T-helper 17 cell (primary cell): ENCODE results near the gene TSPAN3. TPM values are rescaled to one million over a fixed set of nuclear protein-coding genes. Genes with fewer than 3 reads are reported as not detected.

ENCODE experiments used
- ATAC-seq: fragments of 150-1000 bp; cut with Tn5 transposase; 2 replicates; pipeline ENCODE4 v1.10.0; 2021; ENCODE audit warnings: mild to moderate bottlenecking, moderate library complexity
- DNase-seq, 3 donors: peaks; one replicate each; pipeline versions ENCODE4 v3.0.0 to v3.0.0-alpha.2; 2020 to 2021
- H3K9me3 ChIP-seq: one replicate; pipeline ENCODE4 v1.7.0; 2013; ENCODE audit warnings: low read length, mild to moderate bottlenecking; ENCODE audit not compliant: control insufficient read depth, poor library complexity, severe bottlenecking
- H3K27ac Mint-ChIP-seq: one replicate; pipeline ENCODE4 v1.8.0; 2022; ENCODE audit warnings: mild to moderate bottlenecking, moderate library complexity, mixed read lengths
- H3K27me3 Mint-ChIP-seq: one replicate; pipeline ENCODE4 v1.8.0; 2022; ENCODE audit warnings: mixed read lengths
- H3K36me3 Mint-ChIP-seq: one replicate; pipeline ENCODE4 v1.8.0; 2022; ENCODE audit warnings: low read depth, mixed read lengths
- H3K4me1 Mint-ChIP-seq: one replicate; pipeline ENCODE4 v1.8.0; 2022; ENCODE audit warnings: mild to moderate bottlenecking, mixed read lengths
- H3K4me3 Mint-ChIP-seq: one replicate; pipeline ENCODE4 v1.8.0; 2022; ENCODE audit warnings: mild to moderate bottlenecking, moderate library complexity, mixed read lengths
- total RNA-seq, 4 donors: library from RNA in 2 of 4; stranded (reverse) in 2 of 4; gene quantifications; one replicate each; pipeline ENCODE4 v1.2.3 and lab custom pipeline; 2022 to 2026

The TSPAN3 gene
- total RNA-seq, 2 donors from 2014 or later: 10.6 to 11.0 TPM

GRCh38 chr15:77017761-77018720 is 52.9 kb downstream of the TSPAN3 start:
- Mint-ChIP-seq H3K27ac (peak overlapping the region; percentile 99), H3K4me1 (peaks cover 65% of the 10 kb centered on the region), H3K27me3 (no peaks in the 10 kb centered on the region), H3K36me3 (peaks cover 2% of the 10 kb centered on the region), H3K4me3 (no peak overlapping the region)
- DNase-seq (no peak), ATAC-seq (no peak)
- no peaks in the 10 kb centered on the region for H3K9me3 ChIP-seq

DNA sequence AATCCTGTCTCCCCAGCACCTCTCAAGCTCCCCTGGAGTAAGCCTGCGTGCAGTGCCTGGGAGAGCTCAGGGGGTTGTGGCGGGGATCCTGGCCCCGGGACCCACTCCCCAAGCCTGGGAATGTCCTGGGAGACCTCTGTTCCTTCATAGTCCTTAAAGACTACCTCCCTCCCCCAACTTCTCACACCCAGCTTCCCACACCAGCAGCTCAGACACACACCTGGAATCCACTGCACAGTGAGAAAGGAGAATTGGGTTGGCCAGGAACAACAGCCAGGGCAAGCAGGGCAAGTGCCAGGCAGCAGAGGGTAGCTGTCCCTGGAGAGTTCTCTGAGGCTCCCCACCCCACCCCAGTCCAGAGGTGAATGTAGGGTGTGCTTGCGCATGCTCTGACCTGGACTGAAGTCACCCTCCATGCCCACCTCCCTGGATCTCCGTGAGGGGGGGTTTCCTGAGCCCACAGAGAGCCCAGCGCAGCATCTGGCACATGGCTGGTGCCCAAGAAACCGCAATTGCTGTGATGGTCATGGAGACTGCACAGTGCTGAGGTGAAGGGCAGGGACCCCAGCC is 53.7 kb downstream of the TSPAN3 start:
- Mint-ChIP-seq H3K27me3 (no peaks in the 10 kb centered on the region), H3K27ac (peak overlapping the region; percentile 99), H3K4me1 (peaks cover 67% of the 10 kb centered on the region), H3K4me3 (no peak overlapping the region), H3K36me3 (peaks cover 1% of the 10 kb centered on the region)
- ATAC-seq: no peak
- no peak for DNase-seq
- H3K9me3 ChIP-seq: no peaks in the 10 kb centered on the region

- ATAC-seq (no peak), DNase-seq (no peak)
- Mint-ChIP-seq H3K27ac (no peak overlapping the region), H3K4me3 (no peak overlapping the region), H3K27me3 (no peaks in the 10 kb centered on the region), H3K36me3 (no peaks in the 10 kb centered on the region), H3K4me1 (peaks cover 61% of the 10 kb centered on the region)
- no peaks in the 10 kb centered on the region for H3K9me3 ChIP-seq
These were observed 54.6 kb downstream of the TSPAN3 start for GRCh38 chr15:77016321-77016695.

DNA sequence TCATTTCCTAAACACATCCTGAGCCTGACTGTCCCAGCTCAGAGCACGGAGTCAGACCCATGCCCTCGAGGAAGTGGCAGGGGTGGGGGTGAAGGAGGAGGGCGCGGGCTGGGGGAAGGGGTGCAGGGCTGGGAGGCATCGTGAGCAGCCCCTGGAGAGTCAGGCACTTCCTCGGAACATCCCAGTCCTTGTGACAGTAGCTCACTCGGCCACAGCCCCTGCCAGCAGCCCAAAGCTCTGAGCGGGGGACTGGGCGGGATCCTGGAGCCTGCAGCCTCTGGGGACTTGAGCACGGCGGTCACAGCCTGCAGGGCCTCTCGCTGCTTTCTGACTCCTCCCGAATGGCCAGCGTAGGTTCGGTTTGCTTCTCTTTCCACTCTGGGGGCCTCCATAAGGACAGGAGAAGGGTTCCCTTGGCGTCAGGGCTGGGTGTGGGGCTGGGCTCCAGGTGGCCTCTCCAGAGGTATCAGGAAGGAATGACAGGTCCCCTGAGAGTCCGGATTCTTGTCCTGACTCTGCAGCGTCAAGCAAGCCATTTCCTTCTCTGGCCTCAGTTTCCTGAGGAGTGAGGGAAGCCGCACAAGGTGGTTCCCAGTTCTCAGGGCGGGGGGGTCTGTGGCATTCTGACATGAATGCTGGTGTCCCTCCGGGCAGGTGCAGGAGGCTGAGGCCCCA is 55.1 kb downstream of the TSPAN3 start:
- peak overlapping the region; percentile 97 for H3K27ac Mint-ChIP-seq
- H3K36me3 Mint-ChIP-seq: no peaks in the 10 kb centered on the region
- ATAC-seq: no peak
- peak overlapping the region; percentile 80 for H3K4me3 Mint-ChIP-seq
- DNase-seq: no peak
- H3K27me3 Mint-ChIP-seq: no peaks in the 10 kb centered on the region
- H3K4me1 Mint-ChIP-seq: peaks cover 60% of the 10 kb centered on the region
- no peaks in the 10 kb centered on the region for H3K9me3 ChIP-seq

GRCh38 chr15:77014132-77015081 is 56.5 kb downstream of the TSPAN3 start:
- peaks cover 62% of the 10 kb centered on the region for H3K4me1 Mint-ChIP-seq
- peak overlapping the region; percentile 88 for H3K4me3 Mint-ChIP-seq
- H3K9me3 ChIP-seq: no peaks in the 10 kb centered on the region
- peaks cover 6% of the 10 kb centered on the region for H3K36me3 Mint-ChIP-seq
- ATAC-seq (peak; percentile 16), DNase-seq (no peak)
- no peaks in the 10 kb centered on the region for H3K27me3 Mint-ChIP-seq
- H3K27ac Mint-ChIP-seq: peak overlapping the region; percentile 97

DNA sequence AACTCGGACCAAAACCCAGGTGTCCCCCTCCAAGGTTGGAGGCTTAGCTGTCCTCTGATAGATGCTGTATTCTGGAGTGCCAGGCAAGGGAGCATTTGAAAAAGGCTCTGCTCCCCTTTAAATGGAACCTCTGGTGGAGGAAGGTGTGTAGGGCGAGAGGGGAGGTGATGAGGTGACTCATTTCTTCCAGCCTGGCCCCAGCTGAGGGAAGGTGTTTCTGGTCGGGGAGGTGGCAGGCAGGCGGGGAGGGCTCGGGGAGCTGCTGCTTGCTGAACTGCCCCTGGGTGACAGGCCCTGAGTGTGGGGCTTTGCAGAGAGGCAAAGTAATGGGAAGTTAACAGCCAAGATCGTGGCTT is 57.2 kb downstream of the TSPAN3 start:
- peak overlapping the region; percentile 97 for H3K27ac Mint-ChIP-seq
- H3K4me3 Mint-ChIP-seq: peak overlapping the region; percentile 88
- DNase-seq: peak; percentile 45 to 72 (median 47)
- H3K36me3 Mint-ChIP-seq: peaks cover 6% of the 10 kb centered on the region
- ATAC-seq: peak; percentile 77
- no peaks in the 10 kb centered on the region for H3K27me3 Mint-ChIP-seq
- no peaks in the 10 kb centered on the region for H3K9me3 ChIP-seq
- peaks cover 67% of the 10 kb centered on the region for H3K4me1 Mint-ChIP-seq

- no peaks in the 10 kb centered on the region for H3K27me3 Mint-ChIP-seq
- H3K4me3 Mint-ChIP-seq: peak overlapping the region; percentile 88
- peaks cover 63% of the 10 kb centered on the region for H3K4me1 Mint-ChIP-seq
- peak overlapping the region; percentile 97 for H3K27ac Mint-ChIP-seq
- peaks cover 6% of the 10 kb centered on the region for H3K36me3 Mint-ChIP-seq
- H3K9me3 ChIP-seq: no peaks in the 10 kb centered on the region
- DNase-seq: no peak
- peak; percentile 76 for ATAC-seq
These were observed 58.0 kb downstream of the TSPAN3 start for GRCh38 chr15:77012868-77013267.

DNA sequence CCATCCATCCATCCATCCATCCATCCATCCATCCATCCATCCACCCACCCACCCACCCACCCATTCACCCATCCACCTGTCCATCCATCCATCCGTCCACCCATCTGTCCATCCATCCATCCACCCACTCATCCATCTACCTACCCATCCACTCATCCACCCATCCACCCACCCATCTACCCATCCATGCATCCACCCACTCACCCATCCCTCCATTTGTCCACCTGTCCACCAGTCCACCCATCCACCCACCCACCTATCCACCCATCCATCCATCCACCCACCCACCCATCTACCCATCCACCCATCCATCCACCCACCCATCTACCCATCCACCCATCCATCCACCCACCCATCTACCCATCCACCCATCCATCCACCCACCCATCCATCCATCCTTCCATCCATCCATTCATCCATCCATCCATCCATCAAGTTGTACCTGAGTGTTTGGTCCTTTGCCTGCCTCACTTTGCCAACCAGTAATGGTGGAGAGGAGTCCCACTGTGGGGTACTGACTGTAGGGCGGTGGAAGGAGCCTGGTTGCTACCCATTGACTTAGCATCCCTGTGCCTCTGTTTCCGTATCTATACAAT is 58.7 kb downstream of the TSPAN3 start:
- Mint-ChIP-seq H3K4me3 (peak overlapping the region; percentile 88), H3K27me3 (no peaks in the 10 kb centered on the region), H3K4me1 (peaks cover 59% of the 10 kb centered on the region), H3K36me3 (peaks cover 6% of the 10 kb centered on the region), H3K27ac (peak overlapping the region; percentile 97)
- DNase-seq (no peak), ATAC-seq (no peak)
- no peaks in the 10 kb centered on the region for H3K9me3 ChIP-seq

- Mint-ChIP-seq H3K36me3 (peaks cover 6% of the 10 kb centered on the region), H3K4me1 (peaks cover 62% of the 10 kb centered on the region), H3K4me3 (peak overlapping the region; percentile 73), H3K27me3 (no peaks in the 10 kb centered on the region), H3K27ac (peak overlapping the region; percentile 90)
- H3K9me3 ChIP-seq: no peaks in the 10 kb centered on the region
- ATAC-seq (peak; percentile 46), DNase-seq (no peak)
These were observed 60.1 kb downstream of the TSPAN3 start for GRCh38 chr15:77010857-77011256.

GRCh38 chr15:77010312-77010686 is 60.6 kb downstream of the TSPAN3 start:
- H3K4me3 Mint-ChIP-seq: peak overlapping the region; percentile 73
- H3K27me3 Mint-ChIP-seq: no peaks in the 10 kb centered on the region
- DNase-seq (no peak), ATAC-seq (no peak)
- H3K27ac Mint-ChIP-seq: peak overlapping the region; percentile 90
- peaks cover 60% of the 10 kb centered on the region for H3K4me1 Mint-ChIP-seq
- peaks cover 6% of the 10 kb centered on the region for H3K36me3 Mint-ChIP-seq
- H3K9me3 ChIP-seq: no peaks in the 10 kb centered on the region

DNA sequence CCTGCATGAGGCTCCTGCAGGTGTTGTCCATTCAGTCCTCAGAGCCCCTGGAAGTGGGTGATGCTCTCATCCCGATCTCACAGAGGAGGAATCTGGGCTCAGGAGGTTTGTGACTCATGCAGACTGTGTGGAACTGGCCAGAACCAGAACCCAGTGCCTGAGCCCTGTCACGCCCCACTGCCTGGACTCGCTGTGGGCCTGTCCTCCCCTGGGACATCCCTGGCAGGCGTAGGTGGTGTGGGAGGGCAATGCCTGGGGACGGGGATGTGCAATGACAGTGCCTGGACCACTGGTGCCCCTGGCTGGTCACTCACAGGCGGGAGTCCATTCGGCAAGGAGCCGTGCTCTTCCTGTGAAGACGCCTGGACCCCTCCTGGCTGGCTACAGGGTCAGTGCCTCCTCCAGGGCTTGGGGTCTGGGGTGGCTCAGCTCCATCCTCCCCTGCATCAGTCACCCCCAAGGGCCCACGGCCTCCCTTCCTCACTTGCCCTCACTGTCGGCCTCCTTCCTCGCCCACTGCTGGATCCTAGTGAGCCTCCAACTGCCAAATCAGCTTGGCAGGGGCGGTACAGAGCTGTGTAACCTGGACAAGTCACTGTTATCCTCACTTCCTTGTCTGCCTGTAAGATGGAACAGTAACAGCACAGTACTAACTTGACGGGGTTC is 61.1 kb downstream of the TSPAN3 start:
- Mint-ChIP-seq H3K27ac (peak overlapping the region; percentile 90), H3K36me3 (peaks cover 6% of the 10 kb centered on the region), H3K27me3 (no peaks in the 10 kb centered on the region), H3K4me1 (peaks cover 55% of the 10 kb centered on the region), H3K4me3 (peak overlapping the region; percentile 59)
- ATAC-seq (no peak), DNase-seq (no peak)
- no peaks in the 10 kb centered on the region for H3K9me3 ChIP-seq

- Mint-ChIP-seq H3K36me3 (peaks cover 7% of the 10 kb centered on the region), H3K27me3 (no peaks in the 10 kb centered on the region), H3K4me1 (peaks cover 54% of the 10 kb centered on the region), H3K4me3 (no peak overlapping the region), H3K27ac (peak overlapping the region; percentile 90)
- no peaks in the 10 kb centered on the region for H3K9me3 ChIP-seq
- ATAC-seq (no peak), DNase-seq (no peak)
These were observed 61.7 kb downstream of the TSPAN3 start for GRCh38 chr15:77009176-77009575.
